ENCODE results near the gene SOX11. TPM values are rescaled to one million over a fixed set of nuclear protein-coding genes. Genes with fewer than 3 reads are reported as not detected.

The SOX11 gene
- total and polyA plus RNA-seq, 2 of the 8 experiments (the other 6 are each of a cell fraction or from before 2014, with no cell fraction given): 9.0 to 55.6 TPM

GRCh38 chr2:5695654-5696403 lies 3.6 kb downstream of the SOX11 start:
- Histone ChIP-seq H2AK5ac (ENCODE audit: low read depth, low read length) (no peak overlapping the region), H2BK120ac (replicated peaks; ENCODE audit: low read depth, low read length) (no peak overlapping the region), H3K4me2 (ENCODE audit: insufficient read depth in 1 of 2, low read depth in 2 of 2, low read length in 2 of 2) (peak overlapping the region; percentile 77 to 96), H4K8ac (ENCODE audit: extremely low read depth, insufficient read depth, low read length) (no peak overlapping the region; the same call in 1 of the 2 replicates), H2BK12ac (ENCODE audit: low read depth, low read length) (no peak overlapping the region), H2AFZ (ENCODE audit: low read length) (no peak overlapping the region), H3K36me3 (ENCODE audit: control insufficient read depth in 2 of 4, insufficient read depth in 4 of 4, low read length in 3 of 4) (peaks cover 0 to 17% (median 0%) of the 10 kb centered on the region in 4 experiments; a peak in 2 of 8 replicates), H3K9ac (replicated peaks in 1 of 4; ENCODE audit: extremely low read depth in 1 of 4, low read depth in 3 of 4, low read length in 3 of 4) (peak overlapping the region; percentile 54 to 93 (median 77)), H3K4me1 (replicated peaks in 1 of 4; ENCODE audit: control insufficient read depth in 3 of 4, insufficient read depth in 4 of 4, low read length in 3 of 4) (peaks cover 0 to 14% (median 3%) of the 10 kb centered on the region in 4 experiments; a peak in 5 of 7 replicates), H3K14ac (ENCODE audit: insufficient read length) (no peak overlapping the region), H3K27ac (ENCODE audit: low read depth, low read length) (no peak overlapping the region), H3K4me3 (ENCODE audit: extremely low read depth in 1 of 4, insufficient read depth in 2 of 4, low read depth in 3 of 4, low read length in 4 of 4) (peak overlapping the region; percentile 75 to 100 (median 86)), H3K9me3 (ENCODE audit: insufficient read depth in 2 of 2, low read depth in 1 of 2, low read length in 1 of 2) (no peaks in the 10 kb centered on the region), H4K20me1 (replicated peaks in 1 of 2; ENCODE audit: control insufficient read depth in 1 of 2, insufficient read depth in 2 of 2, low read length in 2 of 2) (peaks cover 22% of the 10 kb centered on the region in 2 experiments), H2BK5ac (ENCODE audit: low read depth, low read length) (peak overlapping the region; percentile 78), H3K56ac (replicated peaks; ENCODE audit: insufficient read length, low read depth, low read length) (peak overlapping the region; percentile 85), H3K18ac (ENCODE audit: extremely low read depth, low read length) (peak overlapping the region; percentile 60), H2BK15ac (ENCODE audit: low read length) (no peak overlapping the region), H4K5ac (ENCODE audit: insufficient read length, low read depth, low read length) (peak overlapping the region; percentile 10), H4K91ac (replicated peaks; ENCODE audit: insufficient read length, low read length) (no peak overlapping the region), H3K4ac (replicated peaks; ENCODE audit: insufficient read length, low read depth, low read length) (no peak overlapping the region), H2BK20ac (ENCODE audit: low read length) (no peak overlapping the region), H3K23ac (ENCODE audit: insufficient read length) (no peak overlapping the region), H3K79me1 (ENCODE audit: low read depth, low read length) (no peaks in the 10 kb centered on the region; the same call in 1 of the 2 replicates), H3K23me2 (ENCODE audit: low read depth, low read length) (peaks cover 26% of the 10 kb centered on the region), H3K79me2 (ENCODE audit: control insufficient read depth in 1 of 2, insufficient read depth in 2 of 2, low read length in 2 of 2) (peaks cover 12 to 75% of the 10 kb centered on the region in 2 experiments), H3K27me3 (replicated peaks in 1 of 4; ENCODE audit: control insufficient read depth in 3 of 4, extremely low read depth in 1 of 4, insufficient read depth in 3 of 4, low read length in 3 of 4) (no peaks in the 10 kb centered on the region)
- ChIA-PET CTCF (ENCODE audit: partially characterized antibody) (interaction anchor here (0.5 to 0.7 kb wide), 3 partner anchors 9 to 1889 kb away, joined by 3 to 4 read pairs (median 3); no protein-coding TSS in a partner anchor), POLR2A (ENCODE audit: partially characterized antibody) (interaction anchor here (0.7 to 5.2 kb wide), 11 partner anchors 10 to 322 kb away, joined by 3 to 28 read pairs (median 4); no protein-coding TSS in a partner anchor)
- WGBS, 2 experiments (ENCODE audit: extremely low coverage in 1 of 2, insufficient coverage in 1 of 2, insufficient read length in 1 of 2, insufficient replicate concordance in 2 of 2, low coverage in 1 of 2, low lambda C conversion rate in 2 of 2, missing lambda C conversion rate in 1 of 2): 0% methylated on average over 34 of the region's 49 CpGs; no CpG with 5 or more reads in 1 of the 2 experiments
- FAIRE-seq: no peak
- DNase-seq (ENCODE audit: low read depth in 1 of 2, low spot score in 2 of 2): peak in 1 of 2 experiments; percentile 74
- TF ChIP-seq TAF1 (IDR thresholded peaks at IDR 0.05; ENCODE audit: low read depth, low read length): 0 out of 2 replicates have a peak, but pooled peaks have one; percentile 25
- TF ChIP-seq ZNF274 (IDR thresholded peaks at IDR 0.05; ENCODE audit: borderline replicate concordance, extremely low read depth, low read length): no peak
- TF ChIP-seq, protein P1, sequence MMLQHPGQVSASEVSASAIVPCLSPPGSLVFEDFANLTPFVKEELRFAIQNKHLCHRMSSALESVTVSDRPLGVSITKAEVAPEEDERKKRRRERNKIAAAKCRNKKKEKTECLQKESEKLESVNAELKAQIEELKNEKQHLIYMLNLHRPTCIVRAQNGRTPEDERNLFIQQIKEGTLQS (IDR thresholded peaks at IDR 0.05; ENCODE audit: insufficient read depth, low read depth, low read length): no peak
- no peak for TF ChIP-seq KDM4A (IDR thresholded peaks at IDR 0.05; ENCODE audit: low read depth, low read length, severe bottlenecking)
- TF ChIP-seq ASH2L (IDR thresholded peaks at IDR 0.05; ENCODE audit: low read length): peak; percentile 31
- TF ChIP-seq SP2 (IDR thresholded peaks at IDR 0.05; ENCODE audit: low read length): no peak
- TF ChIP-seq HDAC6 (IDR thresholded peaks at IDR 0.05; ENCODE audit: low read depth, low read length): no peak
- TF ChIP-seq TAF7 (optimal IDR thresholded peaks at IDR 0.05; ENCODE audit: borderline replicate concordance, low read depth, low read length): no peak
- no peak for TF ChIP-seq CTBP2 (IDR thresholded peaks at IDR 0.05; ENCODE audit: borderline replicate concordance, insufficient read depth, insufficient read length, low read length)
- peak in 1 of 2 experiments; percentile 65; a peak in 1 of 4 replicates for TF ChIP-seq SIN3A (conservative IDR thresholded peaks at IDR 0.05 in 1 of 2, IDR thresholded peaks at IDR 0.05 in 1 of 2; ENCODE audit: low read depth in 1 of 2, low read length in 2 of 2)
